Testis (tissue), 2 donors: ENCODE measurements around the gene CAMSAP3.

ENCODE experiments used
- POLR2A ChIP-seq: fragments of 450-650 bp; IDR thresholded peaks from one replicate; pipeline ENCODE4 v1.6.1; 2017; ENCODE audit warnings: antibody characterized with exemption, mild to moderate bottlenecking, moderate library complexity
- TF ChIP-seq, protein P1 (sequence below), 3 experiments: fragments of 450-650 bp in 2 of 3; fragments of 200-600 bp in 1 of 3; sonication (generic) in 1 of 3; IDR thresholded peaks; one replicate each; pipeline ENCODE4 v1.5.1; 2016 to 2019; ENCODE audit warnings: antibody characterized with exemption in 3 of 3, mild to moderate bottlenecking in 2 of 3, moderate library complexity in 1 of 3

DNA sequence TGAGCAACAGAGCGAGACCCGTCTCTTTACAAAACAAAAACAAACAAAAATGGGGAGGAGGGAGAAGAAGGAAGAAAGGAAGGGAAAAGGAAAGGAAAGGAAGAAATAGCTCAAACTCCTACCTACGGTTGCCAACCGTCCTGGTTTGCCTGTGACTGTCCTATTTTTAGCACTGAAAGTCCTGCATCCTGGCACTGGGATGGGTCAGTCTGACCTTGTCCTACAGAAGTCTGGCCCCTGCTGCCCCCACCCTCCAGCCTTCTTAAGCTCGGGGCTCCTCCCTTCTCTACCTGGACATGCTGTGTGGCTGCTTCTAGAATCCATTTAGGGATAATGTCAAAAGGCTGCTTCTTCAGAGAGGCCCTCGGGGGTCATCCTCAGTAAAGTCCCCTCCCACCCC is 40.0 kb downstream of the CAMSAP3 start:
- TF ChIP-seq, protein P1, sequence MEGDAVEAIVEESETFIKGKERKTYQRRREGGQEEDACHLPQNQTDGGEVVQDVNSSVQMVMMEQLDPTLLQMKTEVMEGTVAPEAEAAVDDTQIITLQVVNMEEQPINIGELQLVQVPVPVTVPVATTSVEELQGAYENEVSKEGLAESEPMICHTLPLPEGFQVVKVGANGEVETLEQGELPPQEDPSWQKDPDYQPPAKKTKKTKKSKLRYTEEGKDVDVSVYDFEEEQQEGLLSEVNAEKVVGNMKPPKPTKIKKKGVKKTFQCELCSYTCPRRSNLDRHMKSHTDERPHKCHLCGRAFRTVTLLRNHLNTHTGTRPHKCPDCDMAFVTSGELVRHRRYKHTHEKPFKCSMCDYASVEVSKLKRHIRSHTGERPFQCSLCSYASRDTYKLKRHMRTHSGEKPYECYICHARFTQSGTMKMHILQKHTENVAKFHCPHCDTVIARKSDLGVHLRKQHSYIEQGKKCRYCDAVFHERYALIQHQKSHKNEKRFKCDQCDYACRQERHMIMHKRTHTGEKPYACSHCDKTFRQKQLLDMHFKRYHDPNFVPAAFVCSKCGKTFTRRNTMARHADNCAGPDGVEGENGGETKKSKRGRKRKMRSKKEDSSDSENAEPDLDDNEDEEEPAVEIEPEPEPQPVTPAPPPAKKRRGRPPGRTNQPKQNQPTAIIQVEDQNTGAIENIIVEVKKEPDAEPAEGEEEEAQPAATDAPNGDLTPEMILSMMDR (IDR thresholded peaks at IDR 0.05): no peak
- no peak for TF ChIP-seq POLR2A
